Measurements from ENCODE around the gene ASTN2. TPM values are rescaled to one million over a fixed set of nuclear protein-coding genes. Genes with fewer than 3 reads are reported as not detected.

The ASTN2 gene
- total and polyA plus RNA-seq, 9 of the 15 experiments (the other 6 are each of a cell fraction or from before 2014, with no cell fraction given): 0.56 to 3.5 (median 1.9) TPM

- TF ChIP-seq ZNF766 (CRISPR knock-in tag; conservative IDR thresholded peaks at IDR 0.05): peak; percentile 51; the same call in 1 of the 2 replicates
- TF ChIP-seq NR1H2 (CRISPR knock-in tag; IDR thresholded peaks at IDR 0.05): no peak
- TF ChIP-seq, protein P1, sequence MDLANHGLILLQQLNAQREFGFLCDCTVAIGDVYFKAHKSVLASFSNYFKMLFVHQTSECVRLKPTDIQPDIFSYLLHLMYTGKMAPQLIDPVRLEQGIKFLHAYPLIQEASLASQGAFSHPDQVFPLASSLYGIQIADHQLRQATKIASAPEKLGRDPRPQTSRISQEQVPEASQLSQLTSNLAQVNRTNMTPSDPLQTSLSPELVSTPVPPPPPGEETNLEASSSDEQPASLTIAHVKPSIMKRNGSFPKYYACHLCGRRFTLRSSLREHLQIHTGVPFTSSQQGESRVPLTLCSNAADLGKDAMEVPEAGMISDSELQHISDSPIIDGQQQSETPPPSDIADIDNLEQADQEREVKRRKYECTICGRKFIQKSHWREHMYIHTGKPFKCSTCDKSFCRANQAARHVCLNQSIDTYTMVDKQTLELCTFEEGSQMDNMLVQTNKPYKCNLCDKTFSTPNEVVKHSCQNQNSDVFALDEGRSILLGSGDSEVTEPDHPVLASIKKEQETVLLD (IDR thresholded peaks at IDR 0.05): 0 out of 2 replicates have a peak, but pooled peaks have one; percentile 19
- TF ChIP-seq HBP1 (CRISPR knock-in tag; IDR thresholded peaks at IDR 0.05): peak; percentile 59; the same call in 1 of the 2 replicates
- TF ChIP-seq PHTF2 (CRISPR knock-in tag; IDR thresholded peaks at IDR 0.05): no peak
- TF ChIP-seq VEZF1 (CRISPR knock-in tag; IDR thresholded peaks at IDR 0.05): no peak
- TF ChIP-seq MCM5 (IDR thresholded peaks at IDR 0.05; ENCODE audit: low read depth): no peak
- no peak for TF ChIP-seq TFE3 (CRISPR knock-in tag; IDR thresholded peaks at IDR 0.05)
- TF ChIP-seq HES1 (IDR thresholded peaks at IDR 0.05; ENCODE audit: low read depth): no peak
- no peak for TF ChIP-seq TBL1XR1 (IDR thresholded peaks at IDR 0.05; ENCODE audit: low read length in 2 of 2)
- peak; percentile 17 for TF ChIP-seq NFIC (IDR thresholded peaks at IDR 0.05)
Measured at GRCh38 chr9:116420993-116421538, 993.8 kb downstream of the ASTN2 start (continued).

Data from K562 (cell line).